Loucy (cell line): ENCODE data around the gene KRR1.

Experiments used
- H2AFZ ChIP-seq: fragments of 200-600 bp; sonication (generic); 2 replicates; pipeline ENCODE4 v1.6.0; 2016; ENCODE audit warnings: antibody characterized with exemption, mild to moderate bottlenecking, low read length, moderate library complexity
- H3F3A ChIP-seq: fragments of 200-600 bp; 2 replicates; pipeline ENCODE4 v1.6.0; 2016; ENCODE audit warnings: antibody characterized with exemption, low read depth, mild to moderate bottlenecking
- H3K27me3 ChIP-seq: fragments of 200-600 bp; sonication (generic); 2 replicates; pipeline ENCODE4 v1.6.1; 2014; ENCODE audit warnings: low read length, mild to moderate bottlenecking; ENCODE audit not compliant: insufficient read depth, poor library complexity, severe bottlenecking
- H3K36me3 ChIP-seq: fragments of 200-600 bp; sonication (generic); 2 replicates; pipeline ENCODE4 v1.6.1; 2016; ENCODE audit warnings: low read length; ENCODE audit not compliant: insufficient read depth
- H3K4me1 ChIP-seq: fragments of 200-600 bp; sonication (generic); 2 replicates; pipeline ENCODE4 v1.5.1; 2014; ENCODE audit warnings: low read length, mild to moderate bottlenecking; ENCODE audit not compliant: insufficient read depth, poor library complexity, severe bottlenecking
- H3K4me2 ChIP-seq: fragments of 200-600 bp; sonication (generic); 2 replicates; pipeline ENCODE4 v1.6.0; 2014; ENCODE audit warnings: antibody characterized with exemption, low read length, low read depth, mild to moderate bottlenecking; ENCODE audit not compliant: poor library complexity, severe bottlenecking
- H3K4me3 ChIP-seq: fragments of 200-600 bp; sonication (generic); 2 replicates; pipeline ENCODE4 v1.5.1; 2014; ENCODE audit warnings: low read length, mild to moderate bottlenecking, mixed read lengths; ENCODE audit not compliant: poor library complexity, severe bottlenecking
- H3K79me2 ChIP-seq: fragments of 200-600 bp; sonication (generic); 2 replicates; pipeline ENCODE4 v1.6.1; 2014; ENCODE audit warnings: low read length; ENCODE audit not compliant: insufficient read depth
- H3K9ac ChIP-seq: fragments of 200-600 bp; sonication (generic); 2 replicates; pipeline ENCODE4 v1.6.0; 2014; ENCODE audit warnings: mild to moderate bottlenecking, low read depth, low read length, moderate library complexity; ENCODE audit not compliant: poor library complexity, severe bottlenecking
- H3K9me2 ChIP-seq: fragments of 200-600 bp; sonication (generic); replicated peaks from 2 replicates; pipeline ENCODE4 v1.6.1; 2016; ENCODE audit warnings: low read depth, low read length, mixed read lengths
- H3K9me3 ChIP-seq: fragments of 200-600 bp; sonication (generic); 2 replicates; pipeline ENCODE4 v1.6.1; 2014; ENCODE audit warnings: mild to moderate bottlenecking, antibody characterized with exemption, low read length, low read depth; ENCODE audit not compliant: insufficient read depth
- H4K20me1 ChIP-seq: fragments of 200-600 bp; sonication (generic); 2 replicates; pipeline ENCODE4 v1.6.0; 2014; ENCODE audit warnings: antibody characterized with exemption, low read length, mild to moderate bottlenecking; ENCODE audit not compliant: insufficient read depth, poor library complexity, severe bottlenecking
- EZH2phosphoT487 ChIP-seq: fragments of 200-600 bp; IDR thresholded peaks from 2 replicates; pipeline ENCODE4 v1.6.1; 2018; ENCODE audit warnings: antibody characterized with exemption, mild to moderate bottlenecking, moderate library complexity, borderline replicate concordance
- TF ChIP-seq, protein P1 (sequence below): fragments of 200-600 bp; sonication (generic); conservative IDR thresholded peaks from 2 replicates; pipeline ENCODE4 v1.5.1; 2014; ENCODE audit warnings: mild to moderate bottlenecking, antibody characterized with exemption, low read length

The KRR1 gene

DNA sequence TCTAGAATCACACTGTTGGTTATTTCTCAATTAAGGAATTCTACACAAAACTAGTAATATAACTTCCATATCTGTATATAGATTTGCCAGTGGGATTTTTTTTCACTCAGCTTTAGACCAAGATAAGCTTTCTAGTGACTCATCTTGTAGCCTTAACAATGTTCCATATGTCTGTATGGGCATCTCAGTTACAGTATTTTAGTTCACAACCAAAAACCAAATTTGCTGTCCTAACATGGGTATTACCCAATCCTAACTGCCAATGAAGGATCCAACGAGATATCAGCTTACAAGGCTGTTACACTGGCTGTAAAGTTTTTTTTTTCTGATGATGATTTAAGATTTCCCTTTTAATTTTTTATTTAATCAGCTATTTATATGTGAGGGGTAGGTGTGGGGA, 31.5 kb upstream of the KRR1 start:
- no peaks in the 10 kb centered on the region for H3K79me2 ChIP-seq
- H3K9me3 ChIP-seq = no peaks in the 10 kb centered on the region
- H3K4me3 ChIP-seq = no peak overlapping the region
- no peak overlapping the region for H3K4me2 ChIP-seq
- H3K36me3 ChIP-seq = no peaks in the 10 kb centered on the region
- H3K27me3 ChIP-seq = no peaks in the 10 kb centered on the region
- H3K4me1 ChIP-seq = no peaks in the 10 kb centered on the region
- H4K20me1 ChIP-seq = no peaks in the 10 kb centered on the region
- no peak for TF ChIP-seq EZH2phosphoT487
- TF ChIP-seq, protein P1, sequence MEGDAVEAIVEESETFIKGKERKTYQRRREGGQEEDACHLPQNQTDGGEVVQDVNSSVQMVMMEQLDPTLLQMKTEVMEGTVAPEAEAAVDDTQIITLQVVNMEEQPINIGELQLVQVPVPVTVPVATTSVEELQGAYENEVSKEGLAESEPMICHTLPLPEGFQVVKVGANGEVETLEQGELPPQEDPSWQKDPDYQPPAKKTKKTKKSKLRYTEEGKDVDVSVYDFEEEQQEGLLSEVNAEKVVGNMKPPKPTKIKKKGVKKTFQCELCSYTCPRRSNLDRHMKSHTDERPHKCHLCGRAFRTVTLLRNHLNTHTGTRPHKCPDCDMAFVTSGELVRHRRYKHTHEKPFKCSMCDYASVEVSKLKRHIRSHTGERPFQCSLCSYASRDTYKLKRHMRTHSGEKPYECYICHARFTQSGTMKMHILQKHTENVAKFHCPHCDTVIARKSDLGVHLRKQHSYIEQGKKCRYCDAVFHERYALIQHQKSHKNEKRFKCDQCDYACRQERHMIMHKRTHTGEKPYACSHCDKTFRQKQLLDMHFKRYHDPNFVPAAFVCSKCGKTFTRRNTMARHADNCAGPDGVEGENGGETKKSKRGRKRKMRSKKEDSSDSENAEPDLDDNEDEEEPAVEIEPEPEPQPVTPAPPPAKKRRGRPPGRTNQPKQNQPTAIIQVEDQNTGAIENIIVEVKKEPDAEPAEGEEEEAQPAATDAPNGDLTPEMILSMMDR = no peak
- H3K9ac ChIP-seq = no peak overlapping the region
- H3F3A ChIP-seq = no peaks in the 10 kb centered on the region
- H3K9me2 ChIP-seq = no peaks in the 10 kb centered on the region
- no peak overlapping the region for H2AFZ ChIP-seq

GRCh38 chr12:75539889-75540288, 28.5 kb upstream of the KRR1 start:
- Histone ChIP-seq H3K9me2 (no peaks in the 10 kb centered on the region), H3K4me3 (no peak overlapping the region), H3K9ac (no peak overlapping the region), H3F3A (no peaks in the 10 kb centered on the region), H3K27me3 (no peaks in the 10 kb centered on the region), H3K4me2 (no peak overlapping the region), H3K9me3 (no peaks in the 10 kb centered on the region), H2AFZ (no peak overlapping the region), H3K79me2 (no peaks in the 10 kb centered on the region), H3K36me3 (no peaks in the 10 kb centered on the region), H3K4me1 (peaks cover 2% of the 10 kb centered on the region), H4K20me1 (no peaks in the 10 kb centered on the region)
- TF ChIP-seq EZH2phosphoT487 = no peak
- TF ChIP-seq, protein P1 = no peak

- no peaks in the 10 kb centered on the region for H3K9me3 ChIP-seq
- no peak overlapping the region for H3K4me2 ChIP-seq
- no peak overlapping the region for H3K4me3 ChIP-seq
- H3K27me3 ChIP-seq = no peaks in the 10 kb centered on the region
- H3F3A ChIP-seq = no peaks in the 10 kb centered on the region
- H3K36me3 ChIP-seq = no peaks in the 10 kb centered on the region
- no peaks in the 10 kb centered on the region for H4K20me1 ChIP-seq
- H2AFZ ChIP-seq = no peak overlapping the region
- no peak overlapping the region for H3K9ac ChIP-seq
- H3K79me2 ChIP-seq = no peaks in the 10 kb centered on the region
- no peaks in the 10 kb centered on the region for H3K9me2 ChIP-seq
- H3K4me1 ChIP-seq = peaks cover 2% of the 10 kb centered on the region
- TF ChIP-seq, protein P1 = no peak
- TF ChIP-seq EZH2phosphoT487 = no peak
Measured at GRCh38 chr12:75533239-75533638, 21.8 kb upstream of the KRR1 start.
